ENCODE measurements around the gene ZW10.
A peak's percentile ranks its signal among the peaks of the same experiment; 100 is the strongest.
"Not testable (repeated sequence)": the region's sequence is repeated elsewhere in the genome, so short reads cannot be mapped to it uniquely, and the experiment has no call there.

The ZW10 gene

GRCh38 chr11:113760241-113760640, 13.3 kb downstream of the ZW10 start:
- DNase-seq (ENCODE audit: low spot score) = no peak

- no peak for DNase-seq (ENCODE audit: low spot score)
Observed at GRCh38 chr11:113752932-113753331, 20.6 kb downstream of the ZW10 start.

- DNase-seq (ENCODE audit: low spot score) = no peak
Observed at GRCh38 chr11:113736323-113736722, 37.2 kb downstream of the ZW10 start.

- no peak for DNase-seq (ENCODE audit: low spot score)
Observed at GRCh38 chr11:113732092-113732491, 41.4 kb downstream of the ZW10 start.

GRCh38 chr11:113730887-113731726, 42.4 kb downstream of the ZW10 start:
- peak; percentile 17 for DNase-seq (ENCODE audit: low spot score)

- no peak for DNase-seq (ENCODE audit: low spot score)
Observed at GRCh38 chr11:113729456-113729855, 44.0 kb downstream of the ZW10 start.

GRCh38 chr11:113728814-113729213, 44.7 kb downstream of the ZW10 start:
- no peak for DNase-seq (ENCODE audit: low spot score)

GRCh38 chr11:113725913-113726312, 47.6 kb downstream of the ZW10 start:
- DNase-seq (ENCODE audit: low spot score) = no peak

- no peak for DNase-seq (ENCODE audit: low spot score)
Observed at GRCh38 chr11:113725407-113725806, 48.1 kb downstream of the ZW10 start.

- no peak for DNase-seq (ENCODE audit: low spot score)
Observed at GRCh38 chr11:113724778-113725177, 48.7 kb downstream of the ZW10 start.

- peak; percentile 24 for DNase-seq (ENCODE audit: low spot score)
Observed at GRCh38 chr11:113723787-113724186, 49.7 kb downstream of the ZW10 start.

- no peak for DNase-seq (ENCODE audit: low spot score)
Observed at GRCh38 chr11:113722934-113723333, 50.6 kb downstream of the ZW10 start.

- no peak for DNase-seq (ENCODE audit: low spot score)
Observed at GRCh38 chr11:113722221-113722620, 51.3 kb downstream of the ZW10 start.

- DNase-seq (ENCODE audit: low spot score) = no peak
Observed at GRCh38 chr11:113721462-113722066, 51.9 kb downstream of the ZW10 start.

- DNase-seq (ENCODE audit: low spot score) = not testable (repeated sequence)
Observed at GRCh38 chr11:113720478-113720877, 53.0 kb downstream of the ZW10 start.

- no peak for DNase-seq (ENCODE audit: low spot score)
Observed at GRCh38 chr11:113715882-113716625, 57.4 kb downstream of the ZW10 start.

GRCh38 chr11:113715273-113715672, 58.2 kb downstream of the ZW10 start:
- no peak for DNase-seq (ENCODE audit: low spot score)

GRCh38 chr11:113710989-113711388, 62.5 kb downstream of the ZW10 start:
- no peak for DNase-seq (ENCODE audit: low spot score)

- DNase-seq (ENCODE audit: low spot score) = no peak
Observed at GRCh38 chr11:113705871-113706655, 67.4 kb downstream of the ZW10 start, which contains the start of gene TMPRSS5. TMPRSS5 (minus strand) TSS chr11:113706308; CDS start chr11:113706224, 84 bp downstream.

GRCh38 chr11:113703551-113703950, 69.9 kb downstream of the ZW10 start:
- not testable (repeated sequence) for DNase-seq (ENCODE audit: low spot score)

- DNase-seq (ENCODE audit: low spot score) = no peak
Observed at GRCh38 chr11:113701491-113701890, 72.0 kb downstream of the ZW10 start.
